Hepatocyte (in vitro differentiated cells): ENCODE measurements around the gene CYSTM1. TPM values are rescaled to one million over a fixed set of nuclear protein-coding genes. Genes with fewer than 3 reads are reported as not detected.

Experiments used
- DNase-seq: peaks from one replicate; pipeline ENCODE4 v3.0.0-alpha.2; 2016; ENCODE audit warnings: low spot score
- H2AFZ ChIP-seq: fragments of 200-600 bp; sonication (generic); 2 replicates; pipeline ENCODE4 v1.6.0; 2016; ENCODE audit warnings: antibody characterized with exemption, mild to moderate bottlenecking
- H3K27ac ChIP-seq: fragments of 200-600 bp; sonication (generic); 2 replicates; pipeline ENCODE4 v1.5.1; 2016; ENCODE audit warnings: mild to moderate bottlenecking
- H3K27me3 ChIP-seq: fragments of 200-600 bp; sonication (generic); 2 replicates; pipeline ENCODE4 v1.6.1; 2016
- H3K36me3 ChIP-seq: fragments of 200-600 bp; sonication (generic); replicated peaks from 2 replicates; pipeline ENCODE4 v1.5.1; 2016; ENCODE audit warnings: low read depth; ENCODE audit not compliant: insufficient read depth
- H3K4me1 ChIP-seq: fragments of 200-600 bp; sonication (generic); 2 replicates; pipeline ENCODE4 v1.5.1; 2016; ENCODE audit warnings: mild to moderate bottlenecking, moderate library complexity; ENCODE audit not compliant: insufficient read depth
- H3K4me2 ChIP-seq: fragments of 200-600 bp; sonication (generic); 2 replicates; pipeline ENCODE4 v1.6.0; 2016
- H3K4me3 ChIP-seq: fragments of 200-600 bp; sonication (generic); 2 replicates; pipeline ENCODE4 v1.5.1; 2016; ENCODE audit warnings: mild to moderate bottlenecking
- H3K79me2 ChIP-seq: fragments of 200-600 bp; sonication (generic); 2 replicates; pipeline ENCODE4 v1.6.0; 2017; ENCODE audit warnings: mild to moderate bottlenecking
- H3K9me2 ChIP-seq: fragments of 200-600 bp; sonication (generic); replicated peaks from 2 replicates; pipeline ENCODE4 v1.6.0; 2017; ENCODE audit warnings: mild to moderate bottlenecking; ENCODE audit not compliant: insufficient read depth
- H3K9me3 ChIP-seq: fragments of 200-600 bp; sonication (generic); 2 replicates; pipeline ENCODE4 v1.5.1; 2016; ENCODE audit warnings: low read depth, mild to moderate bottlenecking
- H4K20me1 ChIP-seq: fragments of 200-600 bp; sonication (generic); 2 replicates; pipeline ENCODE4 v1.6.0; 2016; ENCODE audit warnings: mild to moderate bottlenecking; ENCODE audit not compliant: insufficient read depth, poor library complexity, severe bottlenecking
- EZH2 ChIP-seq: fragments of 200-600 bp; sonication (generic); IDR thresholded peaks from 2 replicates; pipeline ENCODE4 v1.6.1; 2016; ENCODE audit warnings: antibody characterized with exemption, mild to moderate bottlenecking, borderline replicate concordance
- EZH2phosphoT487 ChIP-seq: fragments of 200-600 bp; sonication (generic); IDR thresholded peaks from one replicate; pipeline ENCODE4 v1.6.1; 2018; ENCODE audit warnings: antibody characterized with exemption, mild to moderate bottlenecking, low read depth, moderate library complexity; ENCODE audit not compliant: unreplicated experiment, severe bottlenecking
- whole genome bisulfite sequencing: methylation state at CpG from one replicate; pipeline ENCODE4 v1.1.6; 2016; ENCODE audit warnings: low lambda C conversion rate; ENCODE audit errors: missing lambda C conversion rate; 5-methylcytosine and 5-hydroxymethylcytosine counted together
- polyA plus RNA-seq: library from polyadenylated mRNA; unstranded; fragments of >200 nt; fragmentation: Nextera tagmentation; extraction: Ambion mirVana; gene quantifications from 2 replicates; pipeline ENCODE4 v1.2.1, GENCODE V29; 2016
- total RNA-seq: library from RNA; depleted of rRNA; stranded (reverse); fragments of >200 nt; gene quantifications from 2 replicates; pipeline ENCODE4 v1.2.3, GENCODE V29; 2014
- TF ChIP-seq, protein P1 (sequence below): fragments of 200-600 bp; sonication (generic); IDR thresholded peaks from 2 replicates; pipeline ENCODE4 v1.5.1; 2016; ENCODE audit warnings: antibody characterized with exemption, mild to moderate bottlenecking; ENCODE audit not compliant: poor library complexity

Gene CYSTM1
- total and polyA plus RNA-seq, 2 experiments from 2014 or later, result 111 to 262 TPM

DNA sequence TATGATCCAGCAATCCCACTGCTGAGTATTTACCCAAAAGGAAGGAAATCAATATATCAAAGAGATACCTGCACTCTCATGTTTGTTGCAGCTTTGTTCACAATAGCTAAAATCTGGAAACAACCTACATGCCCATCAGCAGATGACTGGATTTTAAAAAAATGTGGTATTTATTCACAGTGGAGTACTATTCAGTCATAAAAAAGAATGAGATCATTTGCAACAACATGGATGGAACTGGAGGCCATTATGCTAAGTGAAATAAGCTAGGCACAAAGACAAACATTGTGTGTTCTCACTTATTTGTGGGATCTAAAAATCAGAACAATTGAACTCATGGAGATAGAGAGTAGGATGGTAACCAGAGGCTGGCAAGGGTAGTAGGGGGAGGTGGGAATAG lies 33.1 kb downstream of the CYSTM1 start:
- TF ChIP-seq, protein P1, sequence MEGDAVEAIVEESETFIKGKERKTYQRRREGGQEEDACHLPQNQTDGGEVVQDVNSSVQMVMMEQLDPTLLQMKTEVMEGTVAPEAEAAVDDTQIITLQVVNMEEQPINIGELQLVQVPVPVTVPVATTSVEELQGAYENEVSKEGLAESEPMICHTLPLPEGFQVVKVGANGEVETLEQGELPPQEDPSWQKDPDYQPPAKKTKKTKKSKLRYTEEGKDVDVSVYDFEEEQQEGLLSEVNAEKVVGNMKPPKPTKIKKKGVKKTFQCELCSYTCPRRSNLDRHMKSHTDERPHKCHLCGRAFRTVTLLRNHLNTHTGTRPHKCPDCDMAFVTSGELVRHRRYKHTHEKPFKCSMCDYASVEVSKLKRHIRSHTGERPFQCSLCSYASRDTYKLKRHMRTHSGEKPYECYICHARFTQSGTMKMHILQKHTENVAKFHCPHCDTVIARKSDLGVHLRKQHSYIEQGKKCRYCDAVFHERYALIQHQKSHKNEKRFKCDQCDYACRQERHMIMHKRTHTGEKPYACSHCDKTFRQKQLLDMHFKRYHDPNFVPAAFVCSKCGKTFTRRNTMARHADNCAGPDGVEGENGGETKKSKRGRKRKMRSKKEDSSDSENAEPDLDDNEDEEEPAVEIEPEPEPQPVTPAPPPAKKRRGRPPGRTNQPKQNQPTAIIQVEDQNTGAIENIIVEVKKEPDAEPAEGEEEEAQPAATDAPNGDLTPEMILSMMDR, result no peak
- Histone ChIP-seq H4K20me1 (no peaks in the 10 kb centered on the region), H3K9me2 (no peaks in the 10 kb centered on the region), H3K27ac (no peak overlapping the region), H3K79me2 (peaks cover 22% of the 10 kb centered on the region), H3K4me3 (no peak overlapping the region), H3K36me3 (no peaks in the 10 kb centered on the region), H2AFZ (no peak overlapping the region), H3K4me2 (no peak overlapping the region), H3K9me3 (no peaks in the 10 kb centered on the region), H3K27me3 (no peaks in the 10 kb centered on the region), H3K4me1 (no peaks in the 10 kb centered on the region)
- DNase-seq, result no peak

GRCh38 chr5:140213370-140213983 lies 38.5 kb downstream of the CYSTM1 start:
- Histone ChIP-seq H3K27ac (no peak overlapping the region), H3K4me1 (peaks cover 26% of the 10 kb centered on the region)

DNA sequence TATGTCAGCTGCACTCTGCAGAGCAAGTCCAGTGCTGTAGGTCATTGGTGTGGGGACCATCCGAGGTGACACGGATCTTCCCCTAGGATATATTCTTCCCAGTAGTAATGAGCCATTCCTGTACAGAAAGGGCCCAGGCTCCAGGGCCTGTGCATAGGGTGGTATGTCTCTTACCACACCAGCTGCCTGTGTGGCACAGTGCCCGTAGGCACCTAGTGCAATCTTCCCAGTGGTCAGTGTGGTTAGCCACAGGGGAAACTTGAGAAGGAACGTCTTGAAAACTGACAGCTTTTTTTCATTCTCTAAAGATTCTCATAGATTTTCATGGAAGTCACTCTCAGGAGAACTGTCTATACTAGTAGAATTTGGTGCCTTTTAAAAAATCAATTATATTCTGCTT lies 39.8 kb downstream of the CYSTM1 start:
- Histone ChIP-seq H4K20me1 (no peaks in the 10 kb centered on the region), H3K9me2 (no peaks in the 10 kb centered on the region), H2AFZ (no peak overlapping the region), H3K4me1 (peaks cover 35% of the 10 kb centered on the region), H3K27ac (no peak overlapping the region), H3K4me2 (no peak overlapping the region), H3K4me3 (no peak overlapping the region), H3K36me3 (no peaks in the 10 kb centered on the region), H3K27me3 (no peaks in the 10 kb centered on the region), H3K9me3 (no peaks in the 10 kb centered on the region), H3K79me2 (peaks cover 18% of the 10 kb centered on the region)
- 83% methylated on average over 4 of the region's 4 CpGs for WGBS
- TF ChIP-seq EZH2 (no peak), EZH2phosphoT487 (no peak)
- TF ChIP-seq, protein P1, result no peak
- no peak for DNase-seq

More at GRCh38 chr5:140213370-140213983, 38.5 kb downstream of the CYSTM1 start:
- TF ChIP-seq EZH2 (no peak), EZH2phosphoT487 (no peak)
- TF ChIP-seq, protein P1, result no peak
- H3K9me3 ChIP-seq, result no peaks in the 10 kb centered on the region
- DNase-seq, result no peak
- H3K4me2 ChIP-seq, result no peak overlapping the region
- no peaks in the 10 kb centered on the region for H3K9me2 ChIP-seq
- no peaks in the 10 kb centered on the region for H3K36me3 ChIP-seq
- peaks cover 17% of the 10 kb centered on the region for H3K79me2 ChIP-seq
- H2AFZ ChIP-seq, result no peak overlapping the region
- H4K20me1 ChIP-seq, result no peaks in the 10 kb centered on the region
- no peak overlapping the region for H3K4me3 ChIP-seq
- no peaks in the 10 kb centered on the region for H3K27me3 ChIP-seq
- WGBS, result 91% methylated on average over 1 of the region's 1 CpG

- Histone ChIP-seq H3K9me3 (no peaks in the 10 kb centered on the region), H3K79me2 (peaks cover 18% of the 10 kb centered on the region), H2AFZ (no peak overlapping the region), H3K27ac (peak overlapping the region; percentile 84), H3K4me3 (no peak overlapping the region), H3K9me2 (no peaks in the 10 kb centered on the region), H3K4me2 (no peak overlapping the region), H4K20me1 (no peaks in the 10 kb centered on the region), H3K36me3 (no peaks in the 10 kb centered on the region), H3K27me3 (no peaks in the 10 kb centered on the region), H3K4me1 (peaks cover 39% of the 10 kb centered on the region)
- 86% methylated on average over 1 of the region's 1 CpG for WGBS
- DNase-seq, result no peak
- TF ChIP-seq EZH2phosphoT487 (no peak), EZH2 (no peak)
- TF ChIP-seq, protein P1, result no peak
Measured at GRCh38 chr5:140215276-140215675, 40.3 kb downstream of the CYSTM1 start.
